Measurements from ENCODE around the gene POLA1. TPM values are rescaled to one million over a fixed set of nuclear protein-coding genes. Genes with fewer than 3 reads are reported as not detected.

POLA1 gene
- total RNA-seq, 1 donor from 2014 or later, result 7.4 TPM

DNA sequence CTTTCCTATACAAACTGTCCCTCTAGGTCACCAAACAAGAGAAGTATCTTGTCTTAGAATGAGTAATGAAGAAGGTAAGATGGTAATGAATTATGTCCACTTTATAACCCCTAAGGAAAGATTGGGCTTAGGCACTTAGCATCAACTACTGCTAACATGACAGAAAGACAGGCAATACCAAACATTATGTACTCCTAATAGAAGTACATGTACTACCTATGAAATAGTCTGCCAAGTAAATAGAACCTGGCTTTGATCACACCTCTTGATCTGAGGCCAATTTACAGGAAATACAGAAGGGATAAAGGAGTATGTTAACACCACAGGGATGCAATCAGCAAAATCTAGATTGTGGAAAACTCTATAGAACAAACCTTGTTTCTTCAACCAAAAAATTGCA lies 32.4 kb upstream of the POLA1 start:
- TF ChIP-seq, protein P1, sequence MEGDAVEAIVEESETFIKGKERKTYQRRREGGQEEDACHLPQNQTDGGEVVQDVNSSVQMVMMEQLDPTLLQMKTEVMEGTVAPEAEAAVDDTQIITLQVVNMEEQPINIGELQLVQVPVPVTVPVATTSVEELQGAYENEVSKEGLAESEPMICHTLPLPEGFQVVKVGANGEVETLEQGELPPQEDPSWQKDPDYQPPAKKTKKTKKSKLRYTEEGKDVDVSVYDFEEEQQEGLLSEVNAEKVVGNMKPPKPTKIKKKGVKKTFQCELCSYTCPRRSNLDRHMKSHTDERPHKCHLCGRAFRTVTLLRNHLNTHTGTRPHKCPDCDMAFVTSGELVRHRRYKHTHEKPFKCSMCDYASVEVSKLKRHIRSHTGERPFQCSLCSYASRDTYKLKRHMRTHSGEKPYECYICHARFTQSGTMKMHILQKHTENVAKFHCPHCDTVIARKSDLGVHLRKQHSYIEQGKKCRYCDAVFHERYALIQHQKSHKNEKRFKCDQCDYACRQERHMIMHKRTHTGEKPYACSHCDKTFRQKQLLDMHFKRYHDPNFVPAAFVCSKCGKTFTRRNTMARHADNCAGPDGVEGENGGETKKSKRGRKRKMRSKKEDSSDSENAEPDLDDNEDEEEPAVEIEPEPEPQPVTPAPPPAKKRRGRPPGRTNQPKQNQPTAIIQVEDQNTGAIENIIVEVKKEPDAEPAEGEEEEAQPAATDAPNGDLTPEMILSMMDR (IDR thresholded peaks at IDR 0.05; ENCODE audit: insufficient read depth, low read length, severe bottlenecking), result no peak
- DNase-seq (ENCODE audit: low read depth), result no peak
- Histone ChIP-seq H3K27me3 (ENCODE audit: control insufficient read depth, insufficient read depth, low read length) (no peaks in the 10 kb centered on the region), H3K4me3 (ENCODE audit: low read depth, low read length) (no peak overlapping the region), H3K36me3 (ENCODE audit: control insufficient read depth, insufficient read depth, low read length) (no peaks in the 10 kb centered on the region)
- FAIRE-seq, result no peak

GRCh38 chrX:24662352-24662751 lies 31.4 kb upstream of the POLA1 start:
- H3K4me3 ChIP-seq (ENCODE audit: low read depth, low read length), result no peak overlapping the region
- H3K36me3 ChIP-seq (ENCODE audit: control insufficient read depth, insufficient read depth, low read length), result no peaks in the 10 kb centered on the region
- TF ChIP-seq, protein P1 (IDR thresholded peaks at IDR 0.05; ENCODE audit: insufficient read depth, low read length, severe bottlenecking), result no peak
- H3K27me3 ChIP-seq (ENCODE audit: control insufficient read depth, insufficient read depth, low read length), result no peaks in the 10 kb centered on the region
- no peak for FAIRE-seq
- DNase-seq (ENCODE audit: low read depth), result no peak

- TF ChIP-seq, protein P1 (IDR thresholded peaks at IDR 0.05; ENCODE audit: insufficient read depth, low read length, severe bottlenecking), result no peak
- DNase-seq (ENCODE audit: low read depth) (no peak), FAIRE-seq (no peak)
- H3K4me3 ChIP-seq (ENCODE audit: low read depth, low read length), result no peak overlapping the region
- no peaks in the 10 kb centered on the region for H3K27me3 ChIP-seq (ENCODE audit: control insufficient read depth, insufficient read depth, low read length)
- no peaks in the 10 kb centered on the region for H3K36me3 ChIP-seq (ENCODE audit: control insufficient read depth, insufficient read depth, low read length)
Observed at GRCh38 chrX:24668111-24668510, 25.6 kb upstream of the POLA1 start.

DNA sequence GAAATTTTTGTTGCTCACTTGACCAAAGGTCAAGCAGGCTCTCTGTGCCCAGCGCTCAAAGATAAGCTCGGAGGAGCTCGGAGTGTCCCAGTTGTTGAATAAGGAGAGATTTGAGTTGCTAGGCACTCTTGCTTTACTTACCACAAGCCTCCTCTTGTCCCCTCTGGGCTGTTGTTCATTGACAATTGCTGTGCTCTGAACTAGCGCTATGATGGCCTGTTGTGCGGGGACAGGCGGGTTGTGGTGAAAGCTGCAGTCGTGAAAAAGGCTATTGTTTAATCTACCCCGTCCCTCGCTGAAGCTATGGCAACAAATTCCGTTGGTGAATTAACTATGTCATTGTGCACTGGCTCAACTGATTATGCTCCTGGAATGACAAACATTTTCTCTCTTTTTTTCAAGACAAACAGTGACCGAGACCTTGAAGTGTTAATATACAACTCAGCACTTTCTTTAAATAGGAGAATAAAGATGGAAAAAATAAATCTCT lies 21.0 kb upstream of the POLA1 start:
- H3K36me3 ChIP-seq (ENCODE audit: control insufficient read depth, insufficient read depth, low read length), result no peaks in the 10 kb centered on the region
- FAIRE-seq (no peak), DNase-seq (ENCODE audit: low read depth) (no peak)
- no peak overlapping the region for H3K4me3 ChIP-seq (ENCODE audit: low read depth, low read length)
- TF ChIP-seq, protein P1 (IDR thresholded peaks at IDR 0.05; ENCODE audit: insufficient read depth, low read length, severe bottlenecking), result no peak
- no peaks in the 10 kb centered on the region for H3K27me3 ChIP-seq (ENCODE audit: control insufficient read depth, insufficient read depth, low read length)

- no peak for FAIRE-seq
- TF ChIP-seq, protein P1 (IDR thresholded peaks at IDR 0.05; ENCODE audit: insufficient read depth, low read length, severe bottlenecking), result no peak
- Histone ChIP-seq H3K36me3 (ENCODE audit: control insufficient read depth, insufficient read depth, low read length) (no peaks in the 10 kb centered on the region), H3K4me3 (ENCODE audit: low read depth, low read length) (no peak overlapping the region), H3K27me3 (ENCODE audit: control insufficient read depth, insufficient read depth, low read length) (no peaks in the 10 kb centered on the region)
- no peak for DNase-seq (ENCODE audit: low read depth)
Observed at GRCh38 chrX:24673424-24673823, 20.3 kb upstream of the POLA1 start.

- Histone ChIP-seq H3K4me3 (ENCODE audit: low read depth, low read length) (no peak overlapping the region), H3K27me3 (ENCODE audit: control insufficient read depth, insufficient read depth, low read length) (no peaks in the 10 kb centered on the region), H3K36me3 (ENCODE audit: control insufficient read depth, insufficient read depth, low read length) (no peaks in the 10 kb centered on the region)
- DNase-seq (ENCODE audit: low read depth) (peak; percentile 4), FAIRE-seq (no peak)
- TF ChIP-seq, protein P1 (IDR thresholded peaks at IDR 0.05; ENCODE audit: insufficient read depth, low read length, severe bottlenecking), result peak; percentile 33
Observed at GRCh38 chrX:24676403-24677024, 17.2 kb upstream of the POLA1 start.
